Esophagus squamous epithelium (tissue), 5 donors: ENCODE results near the gene TNFSF4. TPM values are rescaled to one million over a fixed set of nuclear protein-coding genes. Genes with fewer than 3 reads are reported as not detected.

ENCODE experiments used
- DNase-seq: peaks from one replicate; lab custom pipeline; 2025; lab: John Stamatoyannopoulos, UW
- H3K27ac ChIP-seq, 4 donors: fragments of 200-600 bp; sonication (generic); one replicate each; pipeline ENCODE4 v1.5.1; 2016 to 2019; ENCODE audit warnings: mild to moderate bottlenecking in 1 of 4
- H3K27me3 ChIP-seq, 4 donors: fragments of 200-600 bp; sonication (generic); 1 replicate in 3 of 4; 2 replicates in 1 of 4; pipeline versions ENCODE4 v1.5.1 to v1.6.0; 2017 to 2021; ENCODE audit warnings: antibody characterized with exemption in 1 of 4
- H3K36me3 ChIP-seq, 3 donors: fragments of 200-600 bp; sonication (generic); one replicate each; pipeline ENCODE4 v1.5.1; 2016 to 2019
- H3K4me1 ChIP-seq, 3 donors: fragments of 200-600 bp; sonication (generic); one replicate each; pipeline ENCODE4 v1.5.1; 2017 to 2019
- H3K4me3 ChIP-seq, 4 donors: fragments of 200-600 bp; sonication (generic); 1 replicate in 3 of 4; 2 replicates in 1 of 4; pipeline ENCODE4 v1.5.1; 2016 to 2019; ENCODE audit warnings: mild to moderate bottlenecking in 2 of 4, moderate library complexity in 1 of 4
- H3K9me3 ChIP-seq, 3 donors: fragments of 200-600 bp; sonication (generic); one replicate each; pipeline ENCODE4 v1.5.1; 2016 to 2019
- CTCF ChIP-seq, 6 experiments: fragments of 450-650 bp in 4 of 6; fragments of 200-600 bp in 2 of 6; sonication (generic) in 2 of 6; IDR thresholded peaks; one replicate each; pipeline ENCODE4 v1.5.1; 2016 to 2019; ENCODE audit warnings: antibody characterized with exemption in 6 of 6, mild to moderate bottlenecking in 4 of 6, moderate library complexity in 4 of 6
- POLR2A ChIP-seq, 4 donors: fragments of 450-650 bp; IDR thresholded peaks; one replicate each; pipeline ENCODE4 v1.6.1; 2017; ENCODE audit warnings: antibody characterized with exemption in 4 of 4, mild to moderate bottlenecking in 4 of 4, moderate library complexity in 3 of 4
- WGBS, 2 donors: methylation state at CpG; one replicate each; pipeline ENCODE4 v1.1.5; 2018; 5-methylcytosine and 5-hydroxymethylcytosine counted together
- intact Hi-C: fragments of 100-400 bp; cut with DNase I; formaldehyde crosslinking; loops from one replicate; pipeline ENCODE4 v1.15.0; 2022
- total RNA-seq, 4 donors: library from RNA; depleted of rRNA; stranded (reverse); fragments of >200 nt; gene quantifications; one replicate each; pipeline ENCODE4 v1.1.0, GENCODE V29; 2016
- donor health status: DM: yes; HTN: yes; CAD: no.

The TNFSF4 gene
- total RNA-seq, 4 donors from 2014 or later = 0.09 to 0.57 TPM; not detected in 2

- TF ChIP-seq CTCF (IDR thresholded peaks at IDR 0.05) (no peak), POLR2A (IDR thresholded peaks at IDR 0.05) (no peak)
- 56 to 78% methylated on average over 1 of the region's 1 CpG for WGBS, 2 donors
- H3K9me3 ChIP-seq = no peaks in the 10 kb centered on the region
- no peak for DNase-seq
- peaks cover 0 to 19% (median 0%) of the 10 kb centered on the region in 3 donors for H3K4me1 ChIP-seq
- no peaks in the 10 kb centered on the region for H3K27me3 ChIP-seq
- H3K36me3 ChIP-seq = no peaks in the 10 kb centered on the region
- intact Hi-C loops = no loop called here
- no peak overlapping the region for H3K27ac ChIP-seq
- no peak overlapping the region for H3K4me3 ChIP-seq
Measured at GRCh38 chr1:173210716-173211231, 3.6 kb upstream of the TNFSF4 start.

- 69 to 81% methylated on average over 2 of the region's 2 CpGs for WGBS, 2 donors
- no peaks in the 10 kb centered on the region for H3K9me3 ChIP-seq
- H3K4me3 ChIP-seq = no peak overlapping the region
- no peak for DNase-seq
- H3K27me3 ChIP-seq = no peaks in the 10 kb centered on the region
- H3K4me1 ChIP-seq = peaks cover 0 to 24% (median 3%) of the 10 kb centered on the region in 3 donors
- TF ChIP-seq POLR2A (IDR thresholded peaks at IDR 0.05) = no peak
- no peak for TF ChIP-seq CTCF (IDR thresholded peaks at IDR 0.05)
- no peak overlapping the region for H3K27ac ChIP-seq
- intact Hi-C loops = no loop called here
- H3K36me3 ChIP-seq = no peaks in the 10 kb centered on the region
Measured at GRCh38 chr1:173210283-173210682, 3.2 kb upstream of the TNFSF4 start.

GRCh38 chr1:173208868-173209267 is 1.7 kb upstream of the TNFSF4 start:
- no peak for DNase-seq
- 72 to 74% methylated on average over 4 of the region's 4 CpGs for WGBS, 2 donors
- no peak for TF ChIP-seq POLR2A (IDR thresholded peaks at IDR 0.05)
- TF ChIP-seq CTCF (IDR thresholded peaks at IDR 0.05) = no peak
- Histone ChIP-seq H3K36me3 (no peaks in the 10 kb centered on the region), H3K27me3 (no peaks in the 10 kb centered on the region), H3K27ac (no peak overlapping the region), H3K4me3 (no peak overlapping the region), H3K9me3 (no peaks in the 10 kb centered on the region), H3K4me1 (peaks cover 0 to 29% (median 5%) of the 10 kb centered on the region in 3 donors)
- intact Hi-C loops = loop anchor here (5.0 kb wide), 1 partner anchor 462 kb away; no protein-coding TSS in a partner anchor

- no peak for DNase-seq
- intact Hi-C loops = loop anchor here (5.0 kb wide), 1 partner anchor 461 kb away; no protein-coding TSS in a partner anchor
- Histone ChIP-seq H3K9me3 (no peaks in the 10 kb centered on the region), H3K4me1 (peaks cover 0 to 29% (median 5%) of the 10 kb centered on the region in 3 donors), H3K27me3 (no peaks in the 10 kb centered on the region), H3K36me3 (no peaks in the 10 kb centered on the region), H3K4me3 (no peak overlapping the region), H3K27ac (no peak overlapping the region)
- TF ChIP-seq POLR2A (IDR thresholded peaks at IDR 0.05) (no peak), CTCF (IDR thresholded peaks at IDR 0.05) (no peak)
- WGBS, 2 donors = 91 to 100% methylated on average over 1 of the region's 1 CpG
Measured at GRCh38 chr1:173208146-173208545, 1.0 kb upstream of the TNFSF4 start.

- 55 to 67% methylated on average over 7 of the region's 7 CpGs for WGBS, 2 donors
- Histone ChIP-seq H3K36me3 (no peaks in the 10 kb centered on the region), H3K9me3 (no peaks in the 10 kb centered on the region), H3K27me3 (no peaks in the 10 kb centered on the region), H3K27ac (peak overlapping the region in 1 of 4 donors; percentile 5), H3K4me3 (no peak overlapping the region), H3K4me1 (peaks cover 0 to 39% (median 5%) of the 10 kb centered on the region in 3 donors)
- intact Hi-C loops = loop anchor here (5.0 kb wide), 1 partner anchor 458 kb away; no protein-coding TSS in a partner anchor
- no peak for TF ChIP-seq CTCF (IDR thresholded peaks at IDR 0.05)
- no peak for TF ChIP-seq POLR2A (IDR thresholded peaks at IDR 0.05)
- DNase-seq = no peak
Measured at GRCh38 chr1:173205146-173206051, 1.7 kb downstream of the TNFSF4 start.
